CD4-positive, alpha-beta T cell (primary cell): ENCODE data around the gene FKBP5. TPM values are rescaled to one million over a fixed set of nuclear protein-coding genes. Genes with fewer than 3 reads are reported as not detected.

ENCODE experiments used
- ATAC-seq: fragments of 200-7000 bp; cut with Tn5 transposase; one replicate; pipeline ENCODE4 v1.10.0; 2022; ENCODE audit warnings: mild to moderate bottlenecking; ENCODE audit not compliant: poor library complexity
- CTCF ChIA-PET: fragments of 350-600 bp; sonication (Branson Sonifier 250); formaldehyde crosslinking; loops from one replicate; lab custom pipeline; 2021; ENCODE audit warnings: antibody characterized with exemption, inconsistent platforms; lab: Charles Lee
- POLR2A ChIA-PET: fragments of 350-600 bp; sonication (Branson Sonifier 250); formaldehyde crosslinking; loops from one replicate; lab custom pipeline; 2021; ENCODE audit warnings: antibody characterized with exemption, inconsistent platforms; lab: Charles Lee
- DNase-seq, 14 experiments: peaks; one replicate each; pipeline ENCODE4 v3.0.0-alpha.2; 2013 to 2020; ENCODE audit warnings: mixed read lengths in 2 of 14
- H3K27ac ChIP-seq, 2 donors: one replicate each; pipeline versions ENCODE4 v1.5.1 to v1.7.0; 2013; ENCODE audit warnings: low read length in 2 of 2, low read depth in 1 of 2, mild to moderate bottlenecking in 1 of 2
- H3K27me3 ChIP-seq, 2 experiments: 1 replicate in 1 of 2; 2 replicates in 1 of 2; pipeline versions ENCODE4 v1.6.1 to v1.7.0; 2013; ENCODE audit warnings: low read length in 2 of 2, control low read depth in 1 of 2, mild to moderate bottlenecking in 1 of 2, moderate library complexity in 1 of 2; ENCODE audit not compliant: insufficient read depth in 2 of 2, control insufficient read depth in 1 of 2
- H3K36me3 ChIP-seq: one replicate; pipeline ENCODE4 v1.6.1; 2013; ENCODE audit warnings: low read length, control low read depth; ENCODE audit not compliant: insufficient read depth
- H3K4me1 ChIP-seq: one replicate; pipeline ENCODE4 v1.6.1; 2013; ENCODE audit warnings: low read length, control low read depth; ENCODE audit not compliant: insufficient read depth
- H3K4me3 ChIP-seq: one replicate; pipeline ENCODE4 v1.5.1; 2013; ENCODE audit warnings: mild to moderate bottlenecking, low read length, moderate library complexity
- H3K9me3 ChIP-seq, 2 experiments: 1 replicate in 1 of 2; 2 replicates in 1 of 2; pipeline versions ENCODE4 v1.6.1 to v1.7.0; 2013; ENCODE audit warnings: low read length in 2 of 2, mild to moderate bottlenecking in 2 of 2, control low read depth in 1 of 2, moderate library complexity in 1 of 2; ENCODE audit not compliant: control insufficient read depth in 1 of 2, insufficient read depth in 1 of 2
- H3K27ac Mint-ChIP-seq: one replicate; pipeline ENCODE4 v1.8.0; 2020; ENCODE audit warnings: mixed read lengths
- H3K27me3 Mint-ChIP-seq: one replicate; pipeline ENCODE4 v1.8.0; 2021; ENCODE audit warnings: mixed read lengths
- H3K36me3 Mint-ChIP-seq: one replicate; pipeline ENCODE4 v1.8.0; 2021; ENCODE audit warnings: low read depth, mixed read lengths
- H3K4me1 Mint-ChIP-seq: one replicate; pipeline ENCODE4 v1.8.0; 2021; ENCODE audit warnings: low read depth, mixed read lengths
- H3K4me3 Mint-ChIP-seq: one replicate; pipeline ENCODE4 v1.8.0; 2020; ENCODE audit warnings: mild to moderate bottlenecking, mixed read lengths
- H3K9me3 Mint-ChIP-seq: one replicate; pipeline ENCODE4 v1.8.0; 2020; ENCODE audit warnings: mixed read lengths
- intact Hi-C, 2 experiments: fragments of 100-400 bp; cut with DNase I in 1 of 2; cut with micrococcal nuclease in 1 of 2; formaldehyde crosslinking; loops; one replicate each; pipeline versions ENCODE4 v1.15.1 to v1.9.0; 2023 to 2025; cut with DNase I, micrococcal nuclease
- total RNA-seq, 174 experiments: library from RNA in 2 of 174; stranded (reverse) in 2 of 174; gene quantifications; one replicate each; pipeline ENCODE4 v1.2.3 and lab custom pipeline; 2021 to 2026
- TF ChIP-seq, protein P1 (sequence below): fragments of 200-600 bp; IDR thresholded peaks from one replicate; pipeline ENCODE4 v1.8.0; 2022; ENCODE audit warnings: antibody characterized with exemption, mild to moderate bottlenecking

FKBP5 gene
- total RNA-seq, 2 experiments from 2014 or later, result 72.6 to 75.9 TPM

- POLR2A ChIA-PET, result interaction anchor here (1.1 to 10.4 kb wide), 6 partner anchors 9 to 145 kb away, joined by 3 to 181 read pairs (median 8); no protein-coding TSS in a partner anchor
- H3K4me3 ChIP-seq, result no peak overlapping the region
- intact Hi-C loops, result loop anchor here in 1 of 2 experiments (5.0 kb wide), 1 partner anchor 95 kb away; no protein-coding TSS in a partner anchor
- Mint-ChIP-seq H3K27ac (peak overlapping the region; percentile 80), H3K9me3 (no peaks in the 10 kb centered on the region), H3K4me1 (peaks cover 85% of the 10 kb centered on the region), H3K27me3 (no peaks in the 10 kb centered on the region), H3K36me3 (peaks cover 96% of the 10 kb centered on the region), H3K4me3 (peak overlapping the region; percentile 67)
- peaks cover 65% of the 10 kb centered on the region for H3K36me3 ChIP-seq
- CTCF ChIA-PET, result interaction anchor here (0.7 to 6.6 kb wide), 6 partner anchors 13 to 715 kb away, joined by 3 to 65 read pairs (median 4); no protein-coding TSS in a partner anchor
- H3K27me3 ChIP-seq, result no peaks in the 10 kb centered on the region
- H3K9me3 ChIP-seq, result no peaks in the 10 kb centered on the region
- TF ChIP-seq, protein P1, sequence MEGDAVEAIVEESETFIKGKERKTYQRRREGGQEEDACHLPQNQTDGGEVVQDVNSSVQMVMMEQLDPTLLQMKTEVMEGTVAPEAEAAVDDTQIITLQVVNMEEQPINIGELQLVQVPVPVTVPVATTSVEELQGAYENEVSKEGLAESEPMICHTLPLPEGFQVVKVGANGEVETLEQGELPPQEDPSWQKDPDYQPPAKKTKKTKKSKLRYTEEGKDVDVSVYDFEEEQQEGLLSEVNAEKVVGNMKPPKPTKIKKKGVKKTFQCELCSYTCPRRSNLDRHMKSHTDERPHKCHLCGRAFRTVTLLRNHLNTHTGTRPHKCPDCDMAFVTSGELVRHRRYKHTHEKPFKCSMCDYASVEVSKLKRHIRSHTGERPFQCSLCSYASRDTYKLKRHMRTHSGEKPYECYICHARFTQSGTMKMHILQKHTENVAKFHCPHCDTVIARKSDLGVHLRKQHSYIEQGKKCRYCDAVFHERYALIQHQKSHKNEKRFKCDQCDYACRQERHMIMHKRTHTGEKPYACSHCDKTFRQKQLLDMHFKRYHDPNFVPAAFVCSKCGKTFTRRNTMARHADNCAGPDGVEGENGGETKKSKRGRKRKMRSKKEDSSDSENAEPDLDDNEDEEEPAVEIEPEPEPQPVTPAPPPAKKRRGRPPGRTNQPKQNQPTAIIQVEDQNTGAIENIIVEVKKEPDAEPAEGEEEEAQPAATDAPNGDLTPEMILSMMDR, result no peak
- ATAC-seq (no peak), DNase-seq (no peak)
- peaks cover 46% of the 10 kb centered on the region for H3K4me1 ChIP-seq
- H3K27ac ChIP-seq, result peak overlapping the region in 1 of 2 donors; percentile 33
These were observed 101.5 kb downstream of the FKBP5 start for GRCh38 chr6:35587167-35587566.

- ChIA-PET CTCF (interaction anchor here (0.7 to 6.6 kb wide), 6 partner anchors 14 to 716 kb away, joined by 3 to 65 read pairs (median 4); no protein-coding TSS in a partner anchor), POLR2A (interaction anchor here (1.1 to 10.4 kb wide), 6 partner anchors 9 to 146 kb away, joined by 3 to 181 read pairs (median 8); no protein-coding TSS in a partner anchor)
- intact Hi-C loops, result loop anchor here in 1 of 2 experiments (5.0 kb wide), 1 partner anchor 96 kb away; no protein-coding TSS in a partner anchor
- ATAC-seq (no peak), DNase-seq (no peak)
- Mint-ChIP-seq H3K36me3 (peaks cover 96% of the 10 kb centered on the region), H3K4me1 (peaks cover 85% of the 10 kb centered on the region), H3K9me3 (no peaks in the 10 kb centered on the region), H3K27ac (peak overlapping the region; percentile 80), H3K27me3 (no peaks in the 10 kb centered on the region), H3K4me3 (peak overlapping the region; percentile 22)
- H3K4me1 ChIP-seq, result peaks cover 51% of the 10 kb centered on the region
- peak overlapping the region in 1 of 2 donors; percentile 33 for H3K27ac ChIP-seq
- no peak overlapping the region for H3K4me3 ChIP-seq
- no peaks in the 10 kb centered on the region for H3K9me3 ChIP-seq
- TF ChIP-seq, protein P1, result no peak
- H3K36me3 ChIP-seq, result peaks cover 70% of the 10 kb centered on the region
- H3K27me3 ChIP-seq, result no peaks in the 10 kb centered on the region
These were observed 102.2 kb downstream of the FKBP5 start for GRCh38 chr6:35586542-35586941.

DNA sequence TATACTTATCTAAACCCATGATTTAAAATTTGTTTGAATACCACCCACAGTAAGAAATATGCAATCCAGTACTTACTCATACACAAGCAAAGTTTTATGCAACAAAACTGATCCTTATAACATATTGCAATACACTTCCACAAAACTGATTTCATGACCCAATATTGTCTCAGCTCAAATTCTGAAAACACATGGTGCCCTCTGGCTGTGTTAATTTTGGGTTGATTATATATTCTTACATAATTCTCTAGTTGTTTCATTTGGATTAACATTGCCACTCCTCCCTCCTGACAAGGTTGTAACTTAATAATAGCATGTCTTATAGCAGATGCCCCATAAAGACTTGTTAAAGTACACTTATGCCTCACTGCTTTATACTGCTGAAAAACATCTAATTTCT lies 103.1 kb downstream of the FKBP5 start:
- H3K4me1 Mint-ChIP-seq, result peaks cover 83% of the 10 kb centered on the region
- no peaks in the 10 kb centered on the region for H3K27me3 Mint-ChIP-seq
- Histone ChIP-seq H3K9me3 (no peaks in the 10 kb centered on the region), H3K36me3 (peaks cover 67% of the 10 kb centered on the region), H3K4me3 (no peak overlapping the region), H3K27ac (peak overlapping the region in 1 of 2 donors; percentile 33), H3K4me1 (peaks cover 48% of the 10 kb centered on the region), H3K27me3 (no peaks in the 10 kb centered on the region)
- DNase-seq, result no peak
- peak overlapping the region; percentile 80 for H3K27ac Mint-ChIP-seq
- peaks cover 94% of the 10 kb centered on the region for H3K36me3 Mint-ChIP-seq
- TF ChIP-seq, protein P1, result no peak
- no peaks in the 10 kb centered on the region for H3K9me3 Mint-ChIP-seq
- intact Hi-C loops, result loop anchor here (2.0 to 5.0 kb wide), 2 partner anchors 15 to 97 kb away; no protein-coding TSS in a partner anchor
- peak overlapping the region; percentile 30 for H3K4me3 Mint-ChIP-seq
- ATAC-seq, result no peak
- ChIA-PET POLR2A (interaction anchor here (1.9 to 10.4 kb wide), 6 partner anchors 9 to 151 kb away, joined by 6 to 181 read pairs (median 13); partner anchors contain the start of gene ARMC12), CTCF (interaction anchor here (0.8 to 5.1 kb wide), 5 partner anchors 16 to 150 kb away, joined by 3 to 60 read pairs (median 28); partner anchors contain the start of gene ARMC12)
